Measurements from ENCODE around the gene KCNB1.
A peak's percentile ranks its signal among the peaks of the same experiment; 100 is the strongest.

KCNB1 gene

GRCh38 chr20:49349078-49349477 lies 133.4 kb downstream of the KCNB1 start:
- no peak for DNase-seq

- no peak for DNase-seq
These were observed 133.9 kb downstream of the KCNB1 start for GRCh38 chr20:49348563-49348962.

GRCh38 chr20:49347156-49347555 lies 135.3 kb downstream of the KCNB1 start:
- no peak for DNase-seq

- DNase-seq: no peak
These were observed 135.8 kb downstream of the KCNB1 start for GRCh38 chr20:49346682-49347081.

- no peak for DNase-seq
These were observed 136.9 kb downstream of the KCNB1 start for GRCh38 chr20:49345524-49345923.

GRCh38 chr20:49344975-49345374 lies 137.5 kb downstream of the KCNB1 start:
- no peak for DNase-seq

GRCh38 chr20:49344140-49344539 lies 138.3 kb downstream of the KCNB1 start:
- no peak for DNase-seq

- no peak for DNase-seq
These were observed 139.2 kb downstream of the KCNB1 start for GRCh38 chr20:49343246-49343645.

GRCh38 chr20:49340161-49340966 lies 142.1 kb downstream of the KCNB1 start:
- DNase-seq: no peak

- DNase-seq: no peak
These were observed 143.3 kb downstream of the KCNB1 start for GRCh38 chr20:49339123-49339522.

- DNase-seq: no peak
These were observed 144.4 kb downstream of the KCNB1 start for GRCh38 chr20:49338061-49338460.

GRCh38 chr20:49337357-49337756 lies 145.1 kb downstream of the KCNB1 start:
- no peak for DNase-seq

GRCh38 chr20:49336786-49337185 lies 145.7 kb downstream of the KCNB1 start:
- no peak for DNase-seq

GRCh38 chr20:49335476-49335875 lies 147.0 kb downstream of the KCNB1 start:
- DNase-seq: no peak

GRCh38 chr20:49330701-49331615 lies 151.5 kb downstream of the KCNB1 start:
- no peak for DNase-seq

GRCh38 chr20:49328790-49329189 lies 153.7 kb downstream of the KCNB1 start:
- no peak for DNase-seq

- no peak for DNase-seq
These were observed 156.4 kb downstream of the KCNB1 start for GRCh38 chr20:49326026-49326425.

GRCh38 chr20:49324306-49324705 lies 158.2 kb downstream of the KCNB1 start:
- DNase-seq: no peak

GRCh38 chr20:49323622-49324238 lies 158.7 kb downstream of the KCNB1 start:
- peak in 2 of 5 experiments; percentile 43 to 89 for DNase-seq

- DNase-seq: no peak
These were observed 162.0 kb downstream of the KCNB1 start for GRCh38 chr20:49320460-49320859.

- no peak for DNase-seq
These were observed 163.2 kb downstream of the KCNB1 start for GRCh38 chr20:49319208-49319809.

- peak in 2 of 5 experiments; percentile 7 to 33 for DNase-seq
These were observed 163.8 kb downstream of the KCNB1 start for GRCh38 chr20:49318430-49319207.

Measured in T-helper 2 cell (primary cell).